ENCODE data around the gene TSPAN18. TPM values are rescaled to one million over a fixed set of nuclear protein-coding genes. Genes with fewer than 3 reads are reported as not detected.

TSPAN18 gene, protein sequence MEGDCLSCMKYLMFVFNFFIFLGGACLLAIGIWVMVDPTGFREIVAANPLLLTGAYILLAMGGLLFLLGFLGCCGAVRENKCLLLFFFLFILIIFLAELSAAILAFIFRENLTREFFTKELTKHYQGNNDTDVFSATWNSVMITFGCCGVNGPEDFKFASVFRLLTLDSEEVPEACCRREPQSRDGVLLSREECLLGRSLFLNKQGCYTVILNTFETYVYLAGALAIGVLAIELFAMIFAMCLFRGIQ
- polyA plus RNA-seq (2013, experiment 1 of 2; ENCODE audit: insufficient read length) = 34.3 TPM
- polyA plus RNA-seq (2013, experiment 2 of 2; ENCODE audit: insufficient read length) = 121 TPM

DNA sequence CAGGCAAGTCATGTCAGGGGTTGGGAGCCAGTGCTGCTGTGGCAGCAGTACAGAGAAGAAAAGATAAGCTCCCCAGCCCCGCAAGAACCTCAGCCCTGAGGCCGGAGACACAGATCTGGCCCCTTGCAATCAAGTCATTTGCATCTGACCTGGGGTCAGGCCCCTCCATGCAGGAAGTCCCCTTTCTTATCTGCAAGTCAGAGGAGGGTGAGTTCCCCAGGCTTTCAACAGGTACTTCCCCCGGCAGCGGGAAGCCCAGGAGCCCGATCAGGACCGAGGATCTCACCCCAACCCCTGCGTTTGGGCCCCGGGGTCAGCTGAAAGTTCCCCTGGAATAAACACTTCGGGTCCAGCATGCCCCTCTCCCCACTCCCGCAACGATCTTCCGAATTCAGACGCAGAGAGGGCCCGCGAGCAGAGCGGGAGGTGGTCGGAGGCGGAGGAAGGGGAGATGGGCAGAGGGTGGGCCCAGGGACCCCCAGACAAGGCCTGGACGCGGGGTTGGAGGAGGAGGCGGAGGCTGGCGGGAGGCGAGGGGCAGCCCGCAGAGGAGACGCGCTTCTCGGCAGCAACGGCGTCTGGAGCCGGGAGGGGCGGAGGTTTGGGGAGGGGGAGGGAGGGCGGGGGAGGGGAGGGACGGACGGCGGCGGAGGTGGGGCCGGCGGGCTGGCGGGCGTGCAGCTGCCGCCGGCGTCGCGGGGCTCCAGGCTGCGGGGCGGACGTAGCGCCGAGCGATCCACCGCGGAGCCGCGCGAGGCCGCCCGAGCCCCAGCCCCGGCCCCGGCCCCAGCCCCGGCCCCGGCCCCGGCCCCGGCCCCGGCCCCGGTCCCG is at the start of gene TSPAN18:
TSPAN18 (plus strand) TSS at position 680 of the 831 bp plus-strand sequence. CDS start 179,455 bp downstream, outside the sequence.
- no peak for DNase-seq

DNA sequence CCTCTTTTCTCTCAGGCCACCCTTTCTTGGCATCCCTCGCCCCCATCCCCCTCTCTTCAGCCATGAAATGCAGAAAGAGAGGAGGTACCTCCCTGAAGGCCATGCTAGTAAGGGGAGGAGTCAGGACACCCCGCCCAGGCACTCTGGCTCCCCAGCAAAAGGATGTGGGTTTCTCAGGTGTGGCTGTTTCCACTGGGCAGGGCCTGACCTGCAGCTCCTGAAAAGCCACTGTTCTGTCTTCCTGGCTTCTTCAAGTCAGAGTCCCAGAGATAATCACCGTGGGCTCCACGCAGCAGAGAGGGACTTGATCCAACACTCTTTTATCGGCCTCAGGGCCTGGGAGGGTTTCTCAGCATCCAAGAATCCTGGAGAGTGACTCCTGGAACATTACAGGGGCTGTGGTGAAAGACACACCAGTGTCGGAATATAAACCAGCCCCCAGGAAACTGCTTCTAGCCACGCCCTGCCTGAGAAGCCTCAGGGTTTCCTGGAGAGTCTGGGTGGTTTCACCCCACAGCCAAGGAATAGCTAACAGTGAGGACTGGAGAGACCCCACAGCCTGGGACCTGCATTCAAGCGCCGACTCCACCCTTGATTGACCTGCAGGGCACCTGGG is 45.7 kb upstream of the TSPAN18 start:
- DNase-seq = no peak

DNA sequence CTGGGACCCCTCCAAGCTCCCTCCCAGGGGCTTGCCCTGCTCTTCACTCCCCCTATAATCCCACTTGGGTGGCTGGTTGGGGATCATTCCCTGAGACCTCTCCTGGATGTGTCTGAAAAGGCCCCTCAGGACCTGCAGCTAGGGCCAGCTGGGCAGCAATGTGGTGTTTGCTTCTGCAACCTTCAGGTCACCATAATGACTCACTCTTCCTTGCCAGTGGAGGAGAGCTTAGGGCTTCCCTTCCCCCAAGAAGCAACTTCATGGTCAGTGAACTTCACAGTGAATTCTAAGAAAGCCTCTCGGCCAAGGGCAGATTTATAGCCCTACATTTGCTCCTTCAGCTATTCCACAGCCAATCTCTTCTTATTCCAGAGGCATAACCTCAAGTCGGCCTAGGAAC is 45.1 kb upstream of the TSPAN18 start:
- no peak for DNase-seq

DNA sequence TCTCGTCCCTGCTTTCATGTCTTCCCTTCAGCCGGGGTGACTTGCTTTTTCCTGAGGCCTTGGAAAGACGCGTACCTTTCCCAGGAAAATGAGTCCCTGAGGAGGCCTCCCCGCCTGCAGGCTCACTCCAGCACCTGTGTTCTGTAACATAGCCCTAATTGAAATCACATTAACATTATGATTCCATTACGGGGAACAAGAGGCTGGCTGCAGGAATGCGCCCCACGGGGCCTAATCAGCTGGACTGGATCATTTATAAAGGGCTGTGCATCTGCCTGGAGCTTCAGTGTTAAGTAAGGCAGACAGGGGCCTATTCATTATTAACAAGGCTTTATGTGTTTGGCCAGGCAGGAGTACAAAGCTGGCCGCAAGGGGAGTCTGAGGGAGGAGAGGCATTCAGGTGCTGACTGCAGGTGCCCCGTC is 41.9 kb upstream of the TSPAN18 start:
- no peak for DNase-seq

DNA sequence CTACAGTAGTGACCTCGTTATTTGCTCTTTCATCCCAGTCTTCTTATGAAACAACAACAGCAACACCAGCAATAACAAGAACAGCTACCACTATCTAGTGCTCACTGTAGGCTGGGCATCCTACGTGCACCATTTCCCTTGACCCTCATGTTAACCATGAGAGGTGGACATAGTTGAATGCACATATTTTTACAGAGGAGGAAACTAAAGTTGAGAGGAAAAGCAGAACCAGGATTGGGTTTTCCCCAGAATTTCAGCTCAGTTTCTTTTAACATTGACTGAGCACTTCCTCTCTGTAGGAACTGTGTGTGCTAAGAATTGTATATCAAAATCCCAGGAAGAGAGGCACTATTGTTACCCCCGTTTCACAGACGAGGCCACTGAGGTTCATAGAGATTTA is 39.4 kb upstream of the TSPAN18 start:
- no peak for DNase-seq

DNA sequence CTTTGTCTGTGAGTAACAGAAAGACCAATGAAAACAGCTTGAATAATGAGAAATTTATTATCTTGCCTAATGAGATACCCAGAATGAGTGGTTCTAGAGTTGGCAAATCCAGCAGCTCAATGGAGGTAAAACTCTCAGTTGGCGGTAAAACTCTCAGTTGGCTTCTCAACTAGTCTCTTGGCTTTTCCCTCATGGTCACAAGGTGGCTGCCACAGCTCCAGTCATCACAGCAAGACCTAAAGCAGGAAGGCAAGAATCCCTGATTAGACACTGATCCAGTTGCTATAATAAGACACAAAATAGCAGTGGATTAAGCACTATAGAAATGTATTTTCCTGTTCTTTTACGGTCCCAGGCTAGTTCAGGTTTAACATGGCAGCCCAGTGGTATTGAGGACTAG is 37.5 kb upstream of the TSPAN18 start:
- no peak for DNase-seq

DNA sequence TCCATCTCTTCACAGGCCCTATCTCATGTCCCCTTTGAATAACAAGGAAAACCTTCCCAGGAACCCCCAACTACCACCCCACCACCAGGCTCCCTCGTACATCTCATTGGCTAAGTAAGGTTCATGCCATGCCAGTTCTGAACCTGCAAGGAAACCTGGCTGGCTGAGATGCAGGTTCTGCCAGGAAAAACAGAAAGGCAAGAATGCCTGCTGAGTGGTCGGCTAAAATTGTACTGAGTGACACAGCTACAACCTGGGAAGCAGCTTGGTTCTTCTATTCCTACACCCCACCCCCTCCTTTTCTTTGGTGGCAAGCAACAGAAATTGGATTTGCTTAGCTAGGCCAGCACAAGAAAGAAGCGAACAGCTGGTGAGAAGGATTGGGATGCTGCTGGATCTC is 36.1 kb upstream of the TSPAN18 start:
- DNase-seq = no peak

DNA sequence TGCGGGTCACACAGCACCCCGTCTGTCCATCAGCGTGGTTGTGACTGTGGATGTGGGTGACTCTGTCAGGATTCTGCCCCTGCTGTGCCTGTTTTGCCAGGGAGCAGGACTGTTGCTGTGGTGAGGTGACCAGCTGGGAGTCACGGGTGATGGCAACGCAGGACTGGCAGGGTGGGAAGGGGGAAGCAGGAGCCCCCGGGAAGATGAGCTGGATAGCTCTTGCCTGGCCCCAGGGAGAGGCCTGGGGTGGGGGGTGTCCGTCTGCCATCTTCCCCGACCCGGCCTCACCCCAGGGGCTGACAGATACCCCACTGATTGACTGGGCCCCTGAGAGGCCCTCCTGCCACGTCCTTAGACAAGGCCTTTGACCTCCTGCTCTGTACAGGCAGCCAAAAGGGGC is 34.3 kb upstream of the TSPAN18 start:
- DNase-seq = no peak

DNA sequence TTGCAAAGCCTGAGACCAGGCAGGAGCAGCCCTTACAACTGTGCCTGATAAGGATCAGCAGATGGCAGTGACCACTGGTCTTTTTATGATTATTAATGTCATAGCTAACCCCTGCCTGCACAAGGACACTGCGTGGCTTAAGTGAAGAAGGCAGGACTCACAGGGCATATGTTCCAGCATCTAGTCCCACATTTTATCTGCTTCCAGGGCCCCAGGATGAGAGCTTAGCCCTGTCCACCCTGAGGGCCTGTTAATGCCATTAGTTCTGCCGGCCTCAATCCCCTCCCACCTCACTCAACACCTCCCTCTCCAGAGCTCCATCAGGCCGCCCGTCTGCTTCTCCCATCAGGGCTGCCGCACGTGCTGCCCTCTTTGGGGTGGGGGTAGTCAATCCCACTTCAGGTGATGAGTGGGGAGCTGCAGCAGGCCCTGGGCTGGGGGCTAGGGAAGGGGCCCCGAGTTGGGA is 33.1 kb upstream of the TSPAN18 start:
- DNase-seq = no peak

DNA sequence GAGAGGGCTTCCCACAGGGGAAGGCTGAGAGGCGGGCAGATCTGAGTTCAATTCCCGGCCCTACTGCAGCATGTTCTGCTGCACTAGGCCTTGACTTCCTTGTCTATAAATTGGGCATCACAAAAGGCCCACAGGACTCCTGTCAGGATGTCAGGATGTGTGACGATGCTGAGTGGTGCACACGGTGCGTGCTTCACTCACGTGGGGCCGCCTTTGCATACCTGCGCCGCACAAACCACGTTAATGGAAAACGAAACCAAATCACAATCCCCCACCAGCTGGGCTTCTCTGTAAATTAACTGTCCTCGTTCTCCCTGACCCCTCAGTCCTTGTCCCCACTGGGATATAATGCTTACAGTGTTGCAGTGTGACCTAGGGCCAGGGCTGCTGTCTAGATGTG is 32.3 kb upstream of the TSPAN18 start:
- no peak for DNase-seq

DNA sequence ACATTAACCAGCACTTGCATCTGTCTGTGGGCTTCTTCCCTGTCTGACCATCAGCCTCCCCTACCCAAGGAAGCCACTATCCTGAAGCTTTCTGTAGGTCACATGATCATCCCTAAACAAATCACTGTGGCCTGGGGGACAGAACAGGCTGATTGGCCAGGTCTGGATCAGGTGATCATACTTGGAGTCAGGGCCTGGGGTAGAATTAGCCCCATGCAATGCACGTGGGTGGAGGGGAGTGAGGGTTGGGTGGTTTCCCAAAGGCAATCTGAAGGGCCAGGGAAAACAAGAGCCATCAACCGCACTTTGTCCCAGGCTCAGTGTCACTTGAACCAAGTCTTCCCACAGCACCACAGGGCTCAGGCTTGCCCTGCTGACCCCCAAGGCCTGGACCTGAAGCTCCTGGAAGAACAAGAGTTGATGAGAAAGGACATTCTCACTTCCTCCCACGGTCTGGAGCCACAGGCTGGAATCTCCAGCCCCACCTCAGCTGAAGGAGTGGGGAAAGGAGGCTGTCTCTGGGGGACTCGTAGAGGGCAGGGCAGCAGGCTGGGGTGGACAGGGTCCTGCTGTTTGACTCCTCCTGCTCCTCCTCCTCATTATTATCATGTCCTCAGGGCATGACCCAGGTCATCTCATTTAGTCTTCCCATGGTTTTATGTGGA is 31.5 kb upstream of the TSPAN18 start:
- DNase-seq = no peak

DNA sequence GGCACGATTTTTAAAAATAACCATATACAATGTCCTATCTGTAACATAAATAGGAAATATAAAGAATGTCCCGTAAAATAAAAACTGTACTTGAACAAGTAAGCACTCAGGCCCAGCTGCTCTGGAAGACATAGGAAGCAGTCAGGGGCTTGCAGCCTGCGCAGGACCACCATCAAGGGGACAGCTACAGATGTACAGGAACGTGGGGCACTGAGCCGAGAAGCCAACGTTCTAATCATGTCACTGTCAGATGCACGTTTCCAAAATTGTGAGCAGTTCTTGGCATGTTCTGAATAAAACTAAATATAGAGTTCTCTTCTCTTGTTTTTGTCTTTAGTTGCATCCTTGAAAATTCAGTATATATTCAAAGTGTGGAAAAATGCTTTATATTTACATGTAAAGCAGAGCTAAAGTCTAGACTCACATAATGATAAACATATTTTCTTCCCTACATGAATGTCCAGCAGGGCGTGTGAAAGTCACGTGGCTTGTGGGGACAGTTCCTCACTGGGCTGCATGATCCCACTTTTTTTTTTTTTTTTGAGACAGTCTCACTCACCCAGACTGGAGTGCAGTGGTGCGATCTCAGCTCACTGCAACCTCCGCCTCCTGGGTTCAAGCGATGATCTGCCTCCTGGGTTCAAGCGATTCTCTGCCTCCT is 28.4 kb upstream of the TSPAN18 start:
- DNase-seq = no peak

DNA sequence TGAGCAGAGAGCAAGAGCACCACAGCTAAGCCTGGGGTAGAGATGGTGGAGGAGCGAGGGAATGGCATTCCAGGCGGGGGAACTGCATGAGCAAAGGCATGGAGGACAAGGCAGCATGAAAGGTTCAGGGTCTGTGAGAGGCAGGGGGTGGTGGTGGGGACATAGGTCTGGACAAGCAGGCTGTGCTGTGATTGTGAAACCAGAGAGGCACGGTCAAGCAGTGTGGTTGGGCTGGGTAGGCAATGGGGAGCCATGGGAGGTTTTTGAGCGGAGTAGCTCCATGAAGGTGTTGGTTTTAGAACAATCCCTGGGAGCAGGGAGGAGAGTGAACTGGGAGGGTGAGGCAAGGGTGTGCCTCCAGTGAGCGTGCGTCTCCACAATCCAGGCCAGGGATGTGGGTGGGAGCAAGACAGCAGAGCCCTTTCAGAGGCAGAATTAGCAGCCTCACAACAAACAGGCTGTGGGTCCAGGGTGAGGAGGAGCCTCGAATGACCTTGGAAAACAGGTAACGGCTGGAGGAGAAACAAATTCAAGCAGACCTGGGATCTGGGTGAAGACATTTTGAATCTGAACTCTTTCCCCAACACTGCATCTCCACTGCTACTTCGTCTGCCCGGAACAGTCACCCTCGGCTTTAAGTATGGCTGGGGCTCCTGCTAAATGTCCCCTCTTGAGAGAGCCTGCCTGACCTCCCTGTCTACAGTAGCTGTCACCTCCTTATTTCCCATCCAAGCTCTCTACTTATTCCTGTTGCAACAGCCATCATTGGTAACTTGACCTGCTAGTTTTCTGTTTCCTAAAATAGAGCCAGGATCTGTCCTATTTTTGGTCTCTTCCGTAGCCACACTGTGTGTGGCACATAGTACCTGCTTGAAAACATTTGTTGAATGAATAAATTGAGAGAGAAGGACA is 27.0 kb upstream of the TSPAN18 start:
- DNase-seq = no peak

DNA sequence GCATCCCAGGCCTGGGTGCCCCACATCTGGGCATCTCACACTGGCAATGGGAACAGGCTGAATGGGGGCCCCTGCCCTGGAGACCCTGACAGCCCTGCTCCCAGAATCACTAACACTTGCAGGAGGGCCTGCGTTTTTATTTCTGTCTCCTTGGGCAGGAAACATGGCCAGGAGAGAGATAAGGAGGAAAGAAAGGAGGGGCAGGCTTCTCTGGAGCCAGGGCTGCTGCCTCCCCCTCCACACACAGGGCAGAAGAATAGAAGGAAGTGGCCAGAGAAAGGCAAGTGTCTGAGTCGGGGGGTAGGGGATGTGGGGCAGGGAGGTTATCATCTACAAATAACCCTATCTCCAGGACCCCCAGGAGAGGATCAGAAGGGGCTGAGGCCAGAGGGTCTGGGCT is 25.5 kb upstream of the TSPAN18 start:
- DNase-seq = no peak

DNA sequence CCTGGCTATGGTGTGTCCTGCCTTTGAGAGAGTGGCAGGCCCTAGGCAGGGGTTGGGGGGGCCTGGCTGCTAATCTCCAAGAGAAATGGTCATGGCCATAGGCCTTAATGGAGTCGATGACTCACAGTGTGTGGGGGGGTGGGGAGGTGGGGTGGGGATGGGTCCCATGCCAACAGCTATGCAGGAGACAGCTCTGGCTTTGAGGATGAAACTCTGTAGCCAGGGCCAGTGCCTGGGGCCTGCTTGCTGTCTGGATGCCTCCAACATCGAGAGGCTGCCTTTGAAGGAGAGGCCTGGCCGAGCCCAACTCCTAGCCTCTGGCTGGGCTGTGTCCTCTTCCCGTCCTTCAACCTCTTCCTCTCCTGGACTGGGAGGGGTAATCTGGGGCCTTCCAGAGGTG is 23.9 kb upstream of the TSPAN18 start:
- peak; percentile 24 for DNase-seq

DNA sequence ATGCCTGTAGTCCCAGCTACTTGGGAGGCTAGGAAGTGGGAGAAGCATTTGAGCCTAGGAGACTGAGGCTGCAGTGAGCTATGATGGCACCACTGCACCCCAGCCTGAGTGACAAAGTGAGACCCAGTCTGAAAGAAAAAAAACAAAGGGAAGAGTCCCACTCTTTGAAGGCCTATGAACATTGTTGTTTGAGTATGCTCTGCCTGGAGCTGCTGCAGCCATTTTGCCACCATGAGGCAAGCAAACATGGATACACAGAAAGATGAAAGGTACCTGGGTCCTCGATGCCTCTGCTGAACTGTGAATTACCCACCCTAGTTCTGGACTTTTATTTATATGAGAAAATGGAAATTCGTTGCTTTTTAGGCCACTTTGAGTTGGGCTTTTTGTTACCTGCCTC is 19.7 kb upstream of the TSPAN18 start:
- DNase-seq = no peak

DNA sequence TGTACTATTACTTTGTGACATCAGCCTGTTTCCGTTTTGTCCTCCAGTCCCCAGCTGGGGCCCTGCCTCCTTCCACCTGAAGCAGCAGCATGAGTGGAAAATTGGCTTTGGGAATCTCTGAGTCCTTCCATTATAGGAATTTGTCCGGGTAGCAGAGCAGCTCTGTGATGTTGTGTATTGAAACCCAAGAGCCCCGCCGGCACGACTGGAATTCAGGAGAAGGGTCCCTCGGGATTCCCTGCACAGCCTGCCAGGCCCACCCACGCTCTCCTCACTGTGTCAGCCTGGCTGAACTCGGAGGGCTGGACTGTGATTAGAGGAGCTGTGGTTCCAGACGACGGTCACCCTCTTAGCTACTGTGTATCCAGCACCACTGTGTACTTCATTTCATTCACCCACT is 18.8 kb upstream of the TSPAN18 start:
- DNase-seq = peak; percentile 64

DNA sequence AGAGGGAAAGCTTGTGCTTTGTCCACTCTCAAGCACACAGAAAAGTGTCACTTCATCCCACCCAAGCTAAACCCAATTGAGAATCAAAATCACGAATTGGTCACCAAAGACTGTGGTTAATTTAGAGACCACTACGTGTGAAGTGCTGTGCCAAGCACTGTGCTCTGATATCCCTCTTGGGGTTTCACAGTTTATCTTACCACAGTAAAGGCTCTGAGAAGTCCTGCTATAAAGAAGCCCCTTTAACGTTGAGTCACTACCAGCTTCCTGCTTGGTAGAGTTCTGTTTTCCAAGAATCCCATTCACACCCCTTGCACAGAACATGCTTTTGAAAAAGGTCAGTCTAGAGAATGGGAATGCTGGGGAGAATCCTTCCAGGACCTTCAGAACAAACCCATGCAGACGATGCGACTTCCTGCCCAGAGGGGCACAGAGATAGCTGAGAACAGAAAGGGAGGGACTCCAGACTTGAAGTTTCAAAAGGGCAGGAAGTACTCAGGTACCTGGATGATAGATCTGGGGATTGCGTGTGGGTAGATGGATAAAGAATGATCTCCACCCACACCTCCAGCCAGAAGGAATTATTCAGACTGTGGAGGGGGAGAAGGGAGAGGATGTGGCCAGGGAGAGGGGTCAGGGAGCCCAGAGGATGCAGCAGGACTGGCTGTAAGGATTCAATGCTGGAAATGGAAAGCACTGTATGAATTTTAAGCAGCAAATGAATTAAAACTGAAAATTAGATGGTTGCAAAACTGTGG is 18.1 kb upstream of the TSPAN18 start:
- DNase-seq = no peak

DNA sequence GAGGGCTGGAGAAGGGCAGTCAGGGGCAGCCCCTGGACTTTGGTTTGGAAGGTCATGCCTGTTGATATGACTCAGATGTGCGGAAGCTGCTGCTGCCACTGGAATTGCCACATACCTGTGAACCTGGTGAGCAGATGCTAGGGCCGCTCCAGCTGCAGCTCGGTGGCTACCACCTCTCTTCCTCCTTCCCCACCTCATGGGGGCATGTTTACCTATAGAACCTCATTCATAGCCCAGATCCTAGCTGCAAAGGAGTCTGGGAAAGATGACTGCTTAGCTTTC is 17.5 kb upstream of the TSPAN18 start:
- DNase-seq = no peak

DNA sequence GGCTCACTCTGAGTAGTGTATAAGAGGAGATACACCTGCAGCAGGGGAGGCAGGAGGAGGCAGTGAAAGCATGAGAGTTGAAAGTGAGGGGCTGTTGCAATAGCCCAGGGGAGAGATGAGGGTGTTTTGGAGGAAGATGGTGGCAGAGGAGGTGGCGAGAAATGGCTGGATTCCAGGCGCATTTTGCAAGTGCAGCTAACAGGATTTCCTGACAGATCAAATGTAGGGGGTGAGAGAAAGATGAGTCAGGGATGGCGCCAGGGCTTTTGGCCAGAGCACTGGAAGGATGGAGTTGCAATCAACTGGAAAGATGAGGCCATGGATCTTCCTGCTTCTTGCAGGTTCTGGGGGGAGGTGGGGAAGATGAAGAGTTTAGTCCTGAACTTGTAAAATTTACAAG is 16.8 kb upstream of the TSPAN18 start:
- no peak for DNase-seq

Measured in fibroblast of skin of back (primary cell).